ENCODE measurements around the gene DCST2.

DCST2 gene

GRCh38 chr1:154970631-154971340, 62.8 kb downstream of the DCST2 start, which contains the start of gene SHC1:
Gene SHC1 (minus strand): TSS chr1:154970747. CDS start chr1:154970526, 221 bp downstream.
- peak within 1 kb of the TSS; percentile 88 for H3K4me3 Mint-ChIP-seq
- H3K36me3 Mint-ChIP-seq (ENCODE audit: low read depth) = peaks cover 21% of the 10 kb centered on the region
- peaks cover 52% of the 10 kb centered on the region for H3K4me1 Mint-ChIP-seq
- H3K27ac Mint-ChIP-seq = peak within 1 kb of the TSS; percentile 95
- H3K9me3 Mint-ChIP-seq = no peaks in the 10 kb centered on the region
- H3K27me3 Mint-ChIP-seq (ENCODE audit: low read depth, poor library complexity) = no peaks in the 10 kb centered on the region
- peak; percentile 91 for DNase-seq
- TF ChIP-seq CTCF (IDR thresholded peaks at IDR 0.05) = no peak

GRCh38 chr1:154969860-154970452, 63.6 kb downstream of the DCST2 start:
- Mint-ChIP-seq H3K4me3 (peak overlapping the region; percentile 88), H3K4me1 (peaks cover 52% of the 10 kb centered on the region), H3K9me3 (no peaks in the 10 kb centered on the region), H3K27me3 (ENCODE audit: low read depth, poor library complexity) (no peaks in the 10 kb centered on the region), H3K36me3 (ENCODE audit: low read depth) (peaks cover 29% of the 10 kb centered on the region), H3K27ac (peak overlapping the region; percentile 69)
- TF ChIP-seq CTCF (IDR thresholded peaks at IDR 0.05) = no peak
- DNase-seq = no peak

- no peak for TF ChIP-seq CTCF (IDR thresholded peaks at IDR 0.05)
- H3K36me3 Mint-ChIP-seq (ENCODE audit: low read depth) = peaks cover 34% of the 10 kb centered on the region
Observed at GRCh38 chr1:154969246-154969645, 64.3 kb downstream of the DCST2 start.

GRCh38 chr1:154968731-154969130, 64.8 kb downstream of the DCST2 start:
- H3K9me3 Mint-ChIP-seq = no peaks in the 10 kb centered on the region
- no peaks in the 10 kb centered on the region for H3K27me3 Mint-ChIP-seq (ENCODE audit: low read depth, poor library complexity)
- H3K27ac Mint-ChIP-seq = peak overlapping the region; percentile 85
- no peak for TF ChIP-seq CTCF (IDR thresholded peaks at IDR 0.05)
- DNase-seq = no peak
- peaks cover 57% of the 10 kb centered on the region for H3K4me1 Mint-ChIP-seq
- peak overlapping the region; percentile 88 for H3K4me3 Mint-ChIP-seq
- peaks cover 39% of the 10 kb centered on the region for H3K36me3 Mint-ChIP-seq (ENCODE audit: low read depth)

More at GRCh38 chr1:154969246-154969645, 64.3 kb downstream of the DCST2 start:
- peak overlapping the region; percentile 69 for H3K27ac Mint-ChIP-seq
- H3K9me3 Mint-ChIP-seq = no peaks in the 10 kb centered on the region
- peaks cover 52% of the 10 kb centered on the region for H3K4me1 Mint-ChIP-seq
- no peaks in the 10 kb centered on the region for H3K27me3 Mint-ChIP-seq (ENCODE audit: low read depth, poor library complexity)
- peak overlapping the region; percentile 88 for H3K4me3 Mint-ChIP-seq
- no peak for DNase-seq

Data from nephron progenitor cell (in vitro differentiated cells).